ENCODE measurements around the gene CACUL1. TPM values are rescaled to one million over a fixed set of nuclear protein-coding genes. Genes with fewer than 3 reads are reported as not detected.
"Not testable (repeated sequence)": the region's sequence is repeated elsewhere in the genome, so short reads cannot be mapped to it uniquely, and the experiment has no call there.

The CACUL1 gene
- total RNA-seq, 1 donor from 2014 or later, result 48.3 TPM

DNA sequence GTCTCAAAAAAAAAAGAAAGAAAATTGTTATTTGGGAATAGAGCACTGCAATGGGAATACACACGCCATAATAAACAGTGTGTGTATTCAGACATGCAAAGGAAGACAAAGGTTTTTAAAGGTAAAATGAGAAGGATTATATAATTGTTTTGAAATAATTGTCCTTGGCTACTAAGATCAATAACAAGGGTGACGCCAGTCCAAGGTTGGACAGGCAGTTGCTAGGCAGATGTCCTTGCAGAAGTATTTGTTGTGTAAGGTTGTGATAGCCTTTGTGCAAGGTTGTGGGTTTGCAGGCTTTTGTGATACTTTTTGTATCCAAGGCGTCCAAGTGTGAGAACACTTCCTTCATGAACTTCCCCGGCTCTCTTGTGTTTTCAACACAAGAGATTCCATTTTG is 87.0 kb downstream of the CACUL1 start:
- no peak for ATAC-seq
- DNase-seq (ENCODE audit: low spot score), result no peak
- intact Hi-C loops (cut with DNase I), result no loop called here

DNA sequence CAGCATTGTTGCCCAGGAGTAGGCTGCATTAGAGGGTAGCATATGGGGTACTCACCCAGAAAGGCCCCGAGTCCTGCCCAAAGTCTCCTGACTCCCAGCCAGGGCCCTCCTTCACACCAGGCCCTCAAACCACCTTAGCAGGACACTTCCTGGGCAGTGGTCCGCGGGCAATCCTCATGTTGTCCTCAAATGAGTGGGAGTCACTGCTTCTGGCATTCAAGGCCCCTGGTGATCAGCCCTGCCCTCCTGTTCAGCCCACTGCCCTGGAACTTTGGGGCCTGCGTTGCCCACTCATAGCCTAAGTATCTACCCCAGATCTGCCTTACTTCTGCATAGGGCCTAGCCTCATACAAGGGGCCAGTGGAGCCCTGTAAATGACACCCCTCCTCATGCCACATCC is 88.4 kb downstream of the CACUL1 start:
- ATAC-seq (no peak), DNase-seq (ENCODE audit: low spot score) (no peak)
- intact Hi-C loops (cut with DNase I), result no loop called here

DNA sequence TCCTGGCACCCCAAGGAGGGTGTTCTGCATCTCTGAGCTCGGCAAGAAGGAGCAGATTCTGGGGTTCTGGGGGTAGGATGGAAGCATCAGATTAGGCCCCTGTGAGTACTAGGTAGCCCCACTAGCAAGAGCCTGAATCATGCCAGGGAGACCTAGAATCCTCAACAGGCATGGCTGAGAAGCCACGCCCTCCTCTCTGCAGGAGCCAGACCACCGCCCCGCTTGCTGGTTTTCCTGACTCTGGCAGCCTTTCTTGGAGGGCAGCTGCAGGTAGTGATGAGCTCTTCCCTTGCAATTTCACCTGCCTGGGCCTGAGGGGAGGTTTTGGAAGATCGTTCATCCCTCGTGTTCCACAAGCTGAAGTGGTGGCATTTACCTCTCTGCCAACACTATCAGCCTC is 90.4 kb downstream of the CACUL1 start:
- ATAC-seq (no peak), DNase-seq (ENCODE audit: low spot score) (no peak)
- intact Hi-C loops (cut with DNase I), result no loop called here

DNA sequence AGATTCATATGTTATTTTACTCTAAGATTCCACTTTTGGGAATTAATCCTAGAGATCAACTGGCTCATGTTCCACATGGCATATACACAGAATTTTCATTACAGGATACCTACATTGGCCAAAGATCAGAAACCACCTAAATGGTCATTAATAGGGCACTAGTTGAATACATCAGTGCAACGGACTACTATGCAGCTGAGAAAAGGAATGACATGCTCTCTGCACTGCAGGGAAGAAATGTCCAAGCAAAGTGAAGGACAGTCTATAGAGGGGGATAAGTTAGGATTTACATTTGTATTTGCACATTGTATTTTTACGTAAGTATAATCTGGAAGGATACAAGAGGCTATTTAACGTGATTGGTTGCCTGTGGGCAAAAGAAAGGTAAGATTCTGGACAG is 91.6 kb downstream of the CACUL1 start:
- intact Hi-C loops (cut with DNase I), result no loop called here
- ATAC-seq (no peak), DNase-seq (ENCODE audit: low spot score) (no peak)

DNA sequence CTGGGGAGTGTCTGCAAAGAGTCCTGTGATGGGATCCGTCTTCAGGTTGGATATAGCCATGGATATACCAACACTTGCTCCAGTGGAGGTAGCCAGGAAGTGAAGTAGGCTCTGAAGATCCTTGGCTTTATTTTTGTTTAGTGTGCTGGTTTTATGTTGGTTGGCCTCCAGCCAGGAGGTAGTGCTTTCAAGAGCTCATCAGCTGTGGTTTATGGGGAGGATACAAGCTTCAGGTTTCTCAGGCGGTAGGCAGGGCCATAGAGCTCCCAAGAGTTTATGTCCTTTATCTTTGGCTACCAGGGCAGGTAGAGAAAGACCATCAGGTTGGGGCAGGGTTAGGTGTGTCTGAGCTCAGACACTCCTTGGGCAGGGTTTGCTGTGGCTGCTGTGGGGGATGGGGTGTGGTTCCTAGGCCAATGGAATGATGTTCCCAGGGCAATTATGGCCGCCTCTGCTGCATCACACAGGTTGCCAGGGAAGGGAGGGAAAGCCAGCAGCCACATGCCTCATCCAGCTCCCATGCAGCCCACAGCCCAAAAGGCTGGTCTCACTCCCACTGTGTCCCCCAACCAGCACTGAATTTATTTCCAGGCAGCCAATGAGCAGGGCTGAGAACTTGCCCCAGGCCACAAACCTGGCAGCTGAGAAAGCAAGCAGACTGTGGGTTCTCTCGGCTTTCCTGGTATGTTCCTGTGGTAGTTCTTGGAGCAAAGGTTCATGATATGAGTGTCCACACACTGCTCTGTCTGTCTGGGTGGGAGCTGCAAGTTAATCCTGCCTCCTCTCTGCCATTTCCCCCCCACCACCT is 92.3 kb downstream of the CACUL1 start:
- DNase-seq (ENCODE audit: low spot score) (no peak), ATAC-seq (no peak)
- intact Hi-C loops (cut with DNase I), result no loop called here

DNA sequence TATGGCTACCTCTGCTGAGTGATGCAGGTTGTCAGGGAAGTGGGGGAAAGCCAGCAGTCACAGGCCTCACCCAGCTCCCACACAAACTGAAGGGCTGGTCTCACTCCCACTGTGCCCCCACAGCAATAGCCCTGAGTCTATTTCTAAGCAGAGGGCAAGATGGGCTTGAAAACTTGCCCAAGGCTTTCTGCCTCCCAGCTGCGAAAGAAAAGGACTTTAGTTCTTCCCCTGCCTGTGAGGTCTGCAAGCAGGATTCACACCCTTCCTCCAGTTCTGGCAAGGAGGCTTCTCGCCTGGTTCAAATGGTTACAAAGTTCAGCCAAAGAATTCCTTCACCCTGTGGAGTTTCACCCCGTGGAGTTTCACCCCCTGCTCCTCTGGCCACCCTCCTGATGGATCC is 96.0 kb downstream of the CACUL1 start:
- DNase-seq (ENCODE audit: low spot score) (no peak), ATAC-seq (no peak)
- intact Hi-C loops (cut with DNase I), result no loop called here

DNA sequence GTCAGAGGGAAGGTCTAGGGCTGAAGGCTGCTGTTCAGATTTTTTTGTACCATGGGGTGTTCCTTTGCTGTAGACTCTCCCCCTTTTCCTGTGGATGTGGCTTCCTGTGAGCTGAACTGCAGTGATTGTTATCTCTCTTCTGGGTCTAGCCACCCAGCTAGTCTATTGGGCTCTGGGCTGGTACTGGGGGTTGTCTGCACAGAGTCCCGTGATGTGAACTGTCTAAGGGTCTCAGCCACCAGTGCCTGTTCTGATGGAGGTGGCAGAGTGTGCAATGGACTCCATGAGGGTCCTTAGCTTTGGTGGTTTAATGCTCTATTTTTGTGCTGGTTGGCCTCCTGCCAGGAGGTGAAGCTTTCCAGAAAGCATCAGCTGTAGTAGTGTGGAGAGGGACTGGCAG is 96.6 kb downstream of the CACUL1 start:
- ATAC-seq; DNase-seq (ENCODE audit: low spot score); intact Hi-C loops (cut with DNase I): not testable (repeated sequence)

DNA sequence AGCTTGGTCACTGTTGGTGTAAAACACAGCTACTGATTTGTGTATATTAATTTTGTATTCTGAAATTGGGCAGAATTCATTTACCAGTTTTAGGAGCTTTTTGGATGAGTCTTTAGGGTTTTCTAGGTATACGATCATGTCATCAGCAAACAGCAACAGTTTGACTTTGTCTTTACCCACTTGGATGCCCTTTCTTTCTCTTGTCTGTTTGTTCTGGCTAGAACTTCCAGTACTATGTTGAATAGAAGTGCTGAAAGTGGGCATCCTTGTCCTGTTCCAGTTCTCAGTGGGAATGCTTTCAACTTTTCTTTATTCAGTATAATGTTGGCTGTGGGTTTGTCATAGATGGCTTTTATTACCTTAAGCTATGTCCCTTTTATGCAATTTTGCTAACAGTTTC is 109.5 kb downstream of the CACUL1 start:
- ATAC-seq; DNase-seq (ENCODE audit: low spot score); intact Hi-C loops (cut with DNase I): not testable (repeated sequence)

DNA sequence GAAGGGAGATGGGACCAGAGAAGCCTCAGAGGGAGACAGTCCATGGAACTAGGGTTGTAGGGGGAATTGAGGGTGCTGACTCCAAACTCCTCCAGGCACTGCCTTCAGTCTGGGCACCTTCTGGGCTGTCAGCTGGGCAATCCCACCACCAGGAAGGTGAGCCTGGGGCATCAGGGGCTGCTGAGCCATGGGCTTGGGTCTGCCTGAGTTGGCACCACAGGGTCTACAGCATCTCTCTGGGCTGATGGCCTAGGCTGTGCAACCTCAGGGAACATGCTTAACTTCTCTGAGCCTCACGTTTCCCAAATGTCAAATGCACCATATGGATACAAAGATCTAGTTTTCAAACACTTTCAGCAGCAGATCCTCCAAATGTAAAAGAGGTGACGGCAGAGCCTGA is 112.5 kb downstream of the CACUL1 start:
- no peak for ATAC-seq
- DNase-seq (ENCODE audit: low spot score), result no peak
- intact Hi-C loops (cut with DNase I), result no loop called here

DNA sequence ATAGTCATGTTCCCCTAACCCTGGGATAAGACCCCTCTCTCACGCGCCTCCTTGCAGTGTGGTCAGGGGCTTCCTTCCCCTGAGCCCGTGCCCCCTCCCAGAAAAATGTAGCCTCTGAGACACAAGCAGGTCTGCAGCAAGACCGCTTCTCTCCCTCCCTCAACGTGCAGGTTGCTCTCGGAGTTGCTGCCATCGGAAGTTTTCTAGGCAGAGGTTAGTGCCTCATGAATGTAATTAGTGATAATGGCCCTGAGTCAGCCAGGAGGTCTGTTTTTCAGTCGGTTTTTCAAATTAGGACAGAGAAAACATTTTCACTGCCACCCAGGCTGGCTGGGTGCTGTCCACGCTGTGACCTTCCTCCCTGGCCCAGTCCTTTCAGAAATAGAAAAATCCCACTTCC is 116.1 kb downstream of the CACUL1 start:
- ATAC-seq, result no peak
- intact Hi-C loops (cut with DNase I), result no loop called here

DNA sequence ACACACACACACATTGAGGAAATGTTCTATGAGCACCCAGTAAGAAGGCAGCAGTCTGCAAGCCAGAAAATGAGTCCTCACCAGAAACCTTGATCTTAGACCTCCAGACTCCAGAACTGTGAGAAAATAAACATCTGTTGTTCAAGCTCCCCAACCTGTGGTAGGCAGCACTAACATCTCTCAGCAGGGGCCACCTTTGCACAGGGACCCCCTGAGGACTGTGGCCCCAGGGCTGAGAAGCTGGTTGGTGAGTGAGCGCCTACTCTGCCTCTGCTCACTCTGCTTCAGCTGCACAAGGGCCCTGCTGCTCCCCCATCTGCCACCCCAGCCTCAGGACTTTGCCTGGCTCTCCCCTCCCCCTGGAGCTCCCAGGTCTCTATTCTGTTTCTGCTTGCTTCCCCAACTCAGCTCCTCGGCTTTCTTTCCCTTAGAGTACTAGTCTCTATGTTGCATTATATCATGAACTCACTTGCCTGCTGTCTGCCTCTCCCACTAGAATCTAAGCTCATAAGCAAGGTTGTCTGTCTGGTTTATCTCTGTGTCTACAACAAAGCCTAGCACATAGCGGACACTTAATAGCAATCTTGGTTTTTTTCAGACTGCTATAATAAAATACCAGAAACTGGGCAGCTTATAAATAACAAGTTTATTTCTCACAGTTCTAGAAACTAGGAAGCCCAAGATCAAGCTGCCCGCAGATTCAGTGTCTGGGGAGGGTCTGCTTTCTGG is 118.9 kb downstream of the CACUL1 start:
- ATAC-seq, result no peak
- no peak for DNase-seq (ENCODE audit: low spot score)
- intact Hi-C loops (cut with DNase I), result no loop called here

More for the DNA sequence above, 116.1 kb downstream of the CACUL1 start:
- no peak for DNase-seq (ENCODE audit: low spot score)

DNA sequence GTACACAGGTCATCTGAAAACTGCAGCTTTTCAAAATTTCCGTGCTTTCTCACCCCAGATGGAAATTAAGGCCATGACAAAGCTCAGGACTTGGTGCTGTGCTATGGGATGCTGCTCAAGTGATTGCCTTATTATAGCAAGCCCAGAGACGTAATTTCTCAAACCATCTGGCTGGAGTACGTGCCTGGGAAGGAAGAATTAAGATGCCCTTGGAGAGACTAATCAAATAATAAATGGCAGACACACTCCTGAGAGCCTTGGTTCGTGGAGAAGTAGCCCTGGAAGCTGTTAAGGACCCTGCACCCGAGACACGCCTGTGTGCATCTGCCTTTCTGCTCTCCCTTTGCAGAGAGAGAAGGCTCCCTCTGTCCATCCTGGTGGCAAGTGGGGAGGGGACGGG is 121.0 kb downstream of the CACUL1 start:
- ATAC-seq (no peak), DNase-seq (ENCODE audit: low spot score) (no peak)
- intact Hi-C loops (cut with DNase I), result no loop called here

DNA sequence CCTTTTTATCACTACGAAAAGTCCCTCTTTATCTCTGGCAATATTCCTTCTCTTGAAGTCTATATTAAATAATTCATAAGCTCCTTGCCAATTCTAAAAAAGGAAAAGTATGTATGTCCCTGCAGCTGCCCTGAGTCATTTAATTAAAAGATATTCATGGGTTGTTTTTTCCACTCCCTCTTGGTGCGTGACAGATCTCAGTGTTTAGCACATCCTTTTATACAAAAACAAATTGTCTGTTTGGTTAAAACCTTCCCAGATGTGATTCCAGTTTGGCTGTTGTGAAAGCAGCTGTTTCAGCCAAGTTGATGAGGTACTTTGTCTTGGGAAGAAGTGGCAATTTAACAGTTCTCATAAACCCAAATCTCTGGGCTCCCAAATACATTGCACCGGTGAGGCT is 125.6 kb downstream of the CACUL1 start:
- intact Hi-C loops (cut with DNase I), result no loop called here
- ATAC-seq (peak; percentile 62), DNase-seq (ENCODE audit: low spot score) (no peak)

DNA sequence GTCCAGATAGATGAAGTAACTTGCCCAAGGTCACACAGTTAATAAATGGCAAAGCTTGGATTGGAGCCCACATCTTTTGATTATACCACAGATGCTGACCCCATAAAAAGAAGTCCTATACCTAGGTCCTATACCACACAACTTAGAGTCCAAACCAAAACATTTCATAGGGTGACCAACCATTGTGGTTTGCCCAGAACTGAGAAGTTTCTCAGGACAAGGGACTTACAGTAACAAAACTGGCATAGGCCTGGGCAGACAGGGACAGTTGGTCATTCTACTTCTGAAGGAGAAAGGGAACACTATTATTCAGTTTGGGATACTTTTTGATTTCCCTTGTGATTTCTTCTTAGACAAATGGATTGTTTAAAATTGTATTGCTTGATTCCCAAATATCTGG is 126.4 kb downstream of the CACUL1 start:
- DNase-seq (ENCODE audit: low spot score) (no peak), ATAC-seq (no peak)
- intact Hi-C loops (cut with DNase I), result no loop called here

DNA sequence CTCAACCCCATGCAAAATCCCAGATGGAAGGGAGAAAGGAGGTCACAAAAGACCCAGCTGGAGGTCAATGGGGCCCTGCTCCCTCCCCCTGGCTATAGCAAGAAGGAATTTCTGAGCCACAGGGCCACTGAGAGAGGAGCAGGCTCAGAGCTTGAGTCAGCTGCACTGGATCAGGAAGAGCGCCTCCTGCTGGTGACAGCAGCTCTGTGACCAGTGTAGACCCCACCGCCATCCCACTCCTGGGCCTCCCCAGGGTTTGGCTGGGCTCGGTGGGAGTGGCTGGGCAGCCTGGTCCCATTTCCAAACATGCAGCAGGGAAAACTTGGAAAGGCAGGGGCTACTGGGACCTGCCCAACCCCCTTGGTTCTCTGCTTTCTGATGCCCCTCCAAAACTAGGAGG is 127.8 kb downstream of the CACUL1 start:
- DNase-seq (ENCODE audit: low spot score) (no peak), ATAC-seq (no peak)
- intact Hi-C loops (cut with DNase I), result no loop called here

Other genes with a start within 250 kb of the CACUL1 start
- not detected for gene PRLHR, start 159.3 kb downstream of the CACUL1 start, total RNA-seq

Data from sciatic nerve (tissue), 2 donors.